ENCODE results near the gene SNX8. TPM values are rescaled to one million over a fixed set of nuclear protein-coding genes. Genes with fewer than 3 reads are reported as not detected.

SNX8 gene
- total RNA-seq, 1 experiment from 2014 or later = 40.6 TPM

- Histone ChIP-seq H2BK12ac (ENCODE audit: insufficient read length, low read depth, low read length) (no peak overlapping the region), H3K9me3 (ENCODE audit: control insufficient read depth, low read depth, low read length) (no peaks in the 10 kb centered on the region), H3T11ph (ENCODE audit: low read length) (no peak overlapping the region), H4K8ac (replicated peaks; ENCODE audit: insufficient read length, low read depth, low read length) (no peak overlapping the region), H4K91ac (ENCODE audit: insufficient read length, low read depth, low read length) (no peak overlapping the region), H3K18ac (ENCODE audit: insufficient read length, low read depth, low read length) (no peak overlapping the region), H3K27ac (ENCODE audit: insufficient read length, low read depth, low read length) (no peak overlapping the region), H3K9ac (ENCODE audit: extremely low read depth, insufficient read length, low read length) (no peak overlapping the region), H2AK5ac (ENCODE audit: insufficient read length, low read length) (no peak overlapping the region), H3K27me3 (ENCODE audit: insufficient read depth, low read length) (no peaks in the 10 kb centered on the region), H3K79me1 (ENCODE audit: insufficient read depth, low read depth, low read length, poor library complexity, severe bottlenecking) (no peaks in the 10 kb centered on the region), H2BK5ac (ENCODE audit: insufficient read length, low read length) (no peak overlapping the region), H3K4me2 (ENCODE audit: insufficient read depth, insufficient read length, low read length) (no peak overlapping the region), H2AFZ (ENCODE audit: low read length) (no peak overlapping the region), H3K4me1 (ENCODE audit: insufficient read depth, low read length) (no peaks in the 10 kb centered on the region), H3K79me2 (ENCODE audit: insufficient read depth, low read length) (no peaks in the 10 kb centered on the region), H3K4ac (ENCODE audit: low read depth, low read length) (no peak overlapping the region), H3K23ac (ENCODE audit: insufficient read length, low read depth, low read length) (no peak overlapping the region), H2BK20ac (ENCODE audit: low read depth, low read length, poor library complexity, severe bottlenecking) (no peak overlapping the region), H3K14ac (ENCODE audit: insufficient read depth, low read length) (no peak overlapping the region), H3K23me2 (ENCODE audit: insufficient read length, low read depth, low read length, poor library complexity, severe bottlenecking) (no peaks in the 10 kb centered on the region), H4K20me1 (ENCODE audit: control insufficient read depth, insufficient read depth, insufficient read length) (no peaks in the 10 kb centered on the region), H2BK120ac (ENCODE audit: low read depth, low read length, poor library complexity, severe bottlenecking) (no peak overlapping the region), H4K5ac (ENCODE audit: insufficient read length, low read depth, low read length) (no peak overlapping the region), H2BK15ac (ENCODE audit: low read depth, low read length) (no peak overlapping the region), H3K56ac (ENCODE audit: insufficient read length, low read depth, low read length) (no peak overlapping the region)
- no CpG with 5 or more reads among the region's 9 CpGs for WGBS (ENCODE audit: extremely low coverage, insufficient read length, low lambda C conversion rate)
- no peak for DNase-seq
- H3K4me1 Mint-ChIP-seq = no peaks in the 10 kb centered on the region
- no peak overlapping the region; a peak in 1 of 7 replicates for H3K27ac Mint-ChIP-seq
- peaks cover 58 to 87% (median 84%) of the 10 kb centered on the region in 3 experiments for H3K36me3 Mint-ChIP-seq (ENCODE audit: insufficient read depth in 1 of 3, low read depth in 3 of 3)
- no peak overlapping the region for H3K4me3 Mint-ChIP-seq
- H3K9me3 Mint-ChIP-seq = peaks cover 1 to 5% of the 10 kb centered on the region in 2 experiments; a peak in 3 of 5 replicates
- H3K27me3 Mint-ChIP-seq (ENCODE audit: low read depth) = peaks cover 2% of the 10 kb centered on the region
- no peak for TF ChIP-seq CTCF (conservative IDR thresholded peaks at IDR 0.05)
Measured at GRCh38 chr7:2214636-2215035, 99.6 kb downstream of the SNX8 start.

Measured in H9 (cell line).